ENCODE data around the gene SPTBN4.
"Not testable (repeated sequence)": the region's sequence is repeated elsewhere in the genome, so short reads cannot be mapped to it uniquely, and the experiment has no call there.

- not testable (repeated sequence) for TF ChIP-seq CTCF (IDR thresholded peaks at IDR 0.05; ENCODE audit: insufficient read depth, low read length, poor library complexity, severe bottlenecking); EZH2phosphoT487 (conservative IDR thresholded peaks at IDR 0.05; ENCODE audit: low read length)
Measured at GRCh38 chr19:40547190-40547589, 80.4 kb downstream of the SPTBN4 start.

Measured in SU-DHL-6 (cell line).